OCI-LY1 (cell line): ENCODE results near the gene GTF3C5.

Source experiments
- H2AFZ ChIP-seq: fragments of 200-600 bp; sonication (generic), shearing (Covaris generic); 2 replicates; pipeline ENCODE4 v1.6.0; 2014; ENCODE audit warnings: antibody characterized with exemption, mild to moderate bottlenecking, low read length
- H3F3A ChIP-seq: fragments of 200-600 bp; sonication (generic), shearing (Covaris generic); 2 replicates; pipeline ENCODE4 v1.6.0; 2014; ENCODE audit warnings: mild to moderate bottlenecking, antibody characterized with exemption, low read length, moderate library complexity; ENCODE audit not compliant: insufficient read depth
- H3K27ac ChIP-seq: fragments of 200-600 bp; sonication (generic); 2 replicates; pipeline ENCODE4 v1.5.1; 2014; ENCODE audit warnings: low read length, mixed run types, mild to moderate bottlenecking, low read depth; ENCODE audit not compliant: poor library complexity, severe bottlenecking
- H3K27me3 ChIP-seq: fragments of 200-600 bp; sonication (generic); 2 replicates; pipeline ENCODE4 v1.6.0; 2014; ENCODE audit warnings: antibody characterized with exemption, mild to moderate bottlenecking, low read length, moderate library complexity; ENCODE audit not compliant: insufficient read depth
- H3K36me3 ChIP-seq: fragments of 200-600 bp; sonication (generic); 2 replicates; pipeline ENCODE4 v1.6.1; 2014; ENCODE audit warnings: mild to moderate bottlenecking, antibody characterized with exemption, low read length, moderate library complexity, mixed read lengths; ENCODE audit not compliant: insufficient read depth
- H3K4me1 ChIP-seq: fragments of 200-600 bp; sonication (generic); 2 replicates; pipeline ENCODE4 v1.5.1; 2014; ENCODE audit warnings: mild to moderate bottlenecking, low read length, moderate library complexity; ENCODE audit not compliant: insufficient read depth, severe bottlenecking
- H3K4me2 ChIP-seq: fragments of 200-600 bp; sonication (generic), shearing (Covaris generic); 2 replicates; pipeline ENCODE4 v1.6.1; 2014; ENCODE audit warnings: low read length
- H3K4me3 ChIP-seq: fragments of 200-600 bp; sonication (generic); 2 replicates; pipeline ENCODE4 v1.5.1; 2014; ENCODE audit warnings: low read length, low read depth, mild to moderate bottlenecking, mixed read lengths; ENCODE audit not compliant: poor library complexity, severe bottlenecking
- H3K79me2 ChIP-seq: fragments of 200-600 bp; shearing (Covaris generic); 2 replicates; pipeline ENCODE4 v1.6.1; 2016; ENCODE audit warnings: mixed run types, low read length, mixed read lengths; ENCODE audit not compliant: insufficient read depth
- H3K9ac ChIP-seq: fragments of 200-600 bp; sonication (generic), shearing (Covaris generic); 2 replicates; pipeline ENCODE4 v1.6.1; 2014; ENCODE audit warnings: mild to moderate bottlenecking, low read length, mixed read lengths
- H3K9me2 ChIP-seq: fragments of 200-600 bp; sonication (generic), shearing (Covaris generic); 2 replicates; pipeline ENCODE4 v1.6.1; 2014; ENCODE audit warnings: low read depth, mild to moderate bottlenecking, low read length, mixed read lengths
- H3K9me3 ChIP-seq: fragments of 200-600 bp; shearing (Covaris generic); 2 replicates; pipeline ENCODE4 v1.6.1; 2014; ENCODE audit warnings: low read length, mixed read lengths
- H4K20me1 ChIP-seq: fragments of 200-600 bp; sonication (generic), shearing (Covaris generic); 2 replicates; pipeline ENCODE4 v1.6.0; 2016; ENCODE audit warnings: mild to moderate bottlenecking, low read length; ENCODE audit not compliant: insufficient read depth
- CTCF ChIP-seq: fragments of 200-600 bp; sonication (generic), shearing (Covaris generic); IDR thresholded peaks from 2 replicates; pipeline ENCODE4 v1.5.1; 2017; ENCODE audit warnings: mild to moderate bottlenecking, antibody characterized with exemption, low read length, moderate library complexity, mixed read lengths
- EZH2 ChIP-seq: fragments of 200-600 bp; sonication (generic), shearing (Covaris generic); IDR thresholded peaks from 2 replicates; pipeline ENCODE4 v1.8.0; 2017; ENCODE audit warnings: borderline replicate concordance, mixed run types, mild to moderate bottlenecking, antibody characterized with exemption, low read length, moderate library complexity, mixed read lengths

GTF3C5 gene

GRCh38 chr9:133032171-133032570 lies 1.4 kb downstream of the GTF3C5 start:
- no peak overlapping the region for H3K9ac ChIP-seq
- TF ChIP-seq CTCF (no peak), EZH2 (no peak)
- no peaks in the 10 kb centered on the region for H3K9me3 ChIP-seq
- H3K9me2 ChIP-seq, result no peaks in the 10 kb centered on the region
- no peaks in the 10 kb centered on the region for H4K20me1 ChIP-seq
- no peaks in the 10 kb centered on the region for H3K27me3 ChIP-seq
- H3K4me1 ChIP-seq, result peaks cover 22% of the 10 kb centered on the region
- H2AFZ ChIP-seq, result no peak overlapping the region
- peaks cover 23% of the 10 kb centered on the region; the same call in 1 of the 2 replicates for H3K36me3 ChIP-seq
- H3K4me2 ChIP-seq, result peak overlapping the region; percentile 46
- H3K79me2 ChIP-seq, result peaks cover 43% of the 10 kb centered on the region
- H3K27ac ChIP-seq, result no peak overlapping the region
- H3F3A ChIP-seq, result no peaks in the 10 kb centered on the region
- peak overlapping the region; percentile 93 for H3K4me3 ChIP-seq

GRCh38 chr9:133035669-133036068 lies 4.9 kb downstream of the GTF3C5 start:
- Histone ChIP-seq H3K9ac (no peak overlapping the region), H3K27me3 (no peaks in the 10 kb centered on the region), H3K4me2 (no peak overlapping the region), H3K36me3 (peaks cover 34% of the 10 kb centered on the region; the same call in 1 of the 2 replicates), H4K20me1 (no peaks in the 10 kb centered on the region), H3K79me2 (peaks cover 50% of the 10 kb centered on the region), H3K27ac (no peak overlapping the region), H2AFZ (no peak overlapping the region), H3K9me2 (no peaks in the 10 kb centered on the region), H3K9me3 (no peaks in the 10 kb centered on the region), H3F3A (no peaks in the 10 kb centered on the region), H3K4me3 (no peak overlapping the region), H3K4me1 (peaks cover 14% of the 10 kb centered on the region)
- TF ChIP-seq EZH2 (no peak), CTCF (no peak)

- H4K20me1 ChIP-seq, result no peaks in the 10 kb centered on the region
- H2AFZ ChIP-seq, result no peak overlapping the region
- no peak overlapping the region for H3K4me3 ChIP-seq
- no peaks in the 10 kb centered on the region for H3K27me3 ChIP-seq
- H3K9me3 ChIP-seq, result no peaks in the 10 kb centered on the region
- H3K4me2 ChIP-seq, result no peak overlapping the region
- TF ChIP-seq EZH2 (no peak), CTCF (no peak)
- H3K36me3 ChIP-seq, result peaks cover 48% of the 10 kb centered on the region; the same call in 1 of the 2 replicates
- peaks cover 31% of the 10 kb centered on the region for H3K79me2 ChIP-seq
- no peak overlapping the region for H3K27ac ChIP-seq
- H3K9me2 ChIP-seq, result no peaks in the 10 kb centered on the region
- no peaks in the 10 kb centered on the region for H3K4me1 ChIP-seq
- no peak overlapping the region for H3K9ac ChIP-seq
- no peaks in the 10 kb centered on the region for H3F3A ChIP-seq
Measured at GRCh38 chr9:133037775-133038515, 7.1 kb downstream of the GTF3C5 start.
